Transverse colon (tissue), 3 donors: ENCODE measurements around the gene RABEP1.

Experiments
- CTCF ChIP-seq, 5 experiments: fragments of 200-600 bp in 3 of 5; fragments of 450-650 bp in 2 of 5; sonication (generic) in 3 of 5; IDR thresholded peaks; 1 replicate in 2 of 5; 2 replicates in 3 of 5; pipeline ENCODE4 v1.5.1; 2016 to 2017; ENCODE audit warnings: antibody characterized with exemption in 5 of 5, inconsistent platforms in 3 of 5, mild to moderate bottlenecking in 2 of 5, moderate library complexity in 1 of 5
- POLR2A ChIP-seq: fragments of 450-650 bp; IDR thresholded peaks from one replicate; pipeline ENCODE4 v1.6.1; 2016; ENCODE audit warnings: antibody characterized with exemption, mild to moderate bottlenecking, moderate library complexity

- no peak for TF ChIP-seq CTCF (IDR thresholded peaks at IDR 0.05)
- no peak for TF ChIP-seq POLR2A
Observed at GRCh38 chr17:5329784-5330557, 47.9 kb downstream of the RABEP1 start.
